ENCODE data around the gene IGSF6.

IGSF6 gene

GRCh38 chr16:21599122-21600030 is 53.0 kb downstream of the IGSF6 start, which contains the start of gene METTL9 (continued):
- TF ChIP-seq ZBTB49 (tag by site-specific recombination; IDR thresholded peaks at IDR 0.05; ENCODE audit: low read depth) (no peak), ZNF174 (tag by site-specific recombination; IDR thresholded peaks at IDR 0.05) (no peak), ZNF157 (tag by site-specific recombination; IDR thresholded peaks at IDR 0.05) (no peak), BCL6B (tag by site-specific recombination; IDR thresholded peaks at IDR 0.05) (no peak), ZNF518A (tag by site-specific recombination; conservative IDR thresholded peaks at IDR 0.05; ENCODE audit: low read depth) (peak; percentile 78), SP3 (tag by site-specific recombination; IDR thresholded peaks at IDR 0.05) (peak; percentile 94), ZNF23 (tag by site-specific recombination; IDR thresholded peaks at IDR 0.05; ENCODE audit: borderline replicate concordance) (no peak), ZNF549 (tag by site-specific recombination; IDR thresholded peaks at IDR 0.05) (no peak), ZNF146 (tag by site-specific recombination; IDR thresholded peaks at IDR 0.05) (peak; percentile 70), ZNF654 (tag by site-specific recombination; IDR thresholded peaks at IDR 0.05; ENCODE audit: low read depth) (no peak), TSHZ1 (tag by site-specific recombination; IDR thresholded peaks at IDR 0.05; ENCODE audit: borderline replicate concordance) (no peak; the same call in 1 of the 2 replicates), ZNF302 (tag by site-specific recombination; IDR thresholded peaks at IDR 0.05; ENCODE audit: low read depth) (no peak), ATF2 (tag by site-specific recombination; IDR thresholded peaks at IDR 0.05; ENCODE audit: low read depth) (no peak), ZNF580 (tag by site-specific recombination; IDR thresholded peaks at IDR 0.05) (peak; percentile 91), ZNF133 (tag by site-specific recombination; IDR thresholded peaks at IDR 0.05) (no peak), RBAK (tag by site-specific recombination; IDR thresholded peaks at IDR 0.05) (no peak), PRDM1 (tag by site-specific recombination; IDR thresholded peaks at IDR 0.05) (peak; percentile 89), SCRT2 (tag by site-specific recombination; IDR thresholded peaks at IDR 0.05) (0 out of 2 replicates have a peak, but pooled peaks have one; percentile 31), ZNF16 (tag by site-specific recombination; IDR thresholded peaks at IDR 0.05; ENCODE audit: low read depth) (no peak), ZNF830 (tag by site-specific recombination; IDR thresholded peaks at IDR 0.05; ENCODE audit: low read depth) (no peak), ZNF626 (tag by site-specific recombination; IDR thresholded peaks at IDR 0.05) (peak; percentile 82; the same call in 1 of the 2 replicates), HOXC10 (CRISPR knock-in tag; IDR thresholded peaks at IDR 0.05) (no peak), ZNF433 (tag by site-specific recombination; IDR thresholded peaks at IDR 0.05; ENCODE audit: low read depth) (no peak), ZNF404 (tag by site-specific recombination; IDR thresholded peaks at IDR 0.05) (no peak), ZNF391 (tag by site-specific recombination; IDR thresholded peaks at IDR 0.05; ENCODE audit: borderline replicate concordance, low read depth) (peak; percentile 89; the same call in 1 of the 2 replicates)

All from HEK293 (cell line).